GM23338 (cell line): ENCODE data around the gene UBE2K. TPM values are rescaled to one million over a fixed set of nuclear protein-coding genes. Genes with fewer than 3 reads are reported as not detected.

Experiments used
- ATAC-seq: fragments of 200-7000 bp; cut with Tn5 transposase; 3 replicates; pipeline ENCODE4 v1.9.1; 2020
- DNase-seq: peaks from one replicate; pipeline ENCODE4 v3.0.0-alpha.2; 2015; ENCODE audit warnings: low spot score
- H2AFZ ChIP-seq: fragments of 200-600 bp; sonication (generic); 2 replicates; pipeline ENCODE4 v1.8.0; 2016; ENCODE audit warnings: antibody characterized with exemption, mild to moderate bottlenecking, moderate library complexity
- H3F3A ChIP-seq: fragments of 200-600 bp; sonication (generic); replicated peaks from 2 replicates; pipeline ENCODE4 v1.8.0; 2017; ENCODE audit warnings: antibody characterized with exemption, mixed run types, low read depth
- H3K27ac ChIP-seq: fragments of 200-600 bp; sonication (generic); 2 replicates; pipeline ENCODE4 v1.6.1; 2016; ENCODE audit warnings: low read depth
- H3K27me3 ChIP-seq: fragments of 200-600 bp; sonication (generic); 2 replicates; pipeline ENCODE4 v1.8.0; 2016; ENCODE audit warnings: mild to moderate bottlenecking, mixed run types, moderate library complexity; ENCODE audit not compliant: insufficient read depth
- H3K36me3 ChIP-seq: fragments of 200-600 bp; sonication (generic); 2 replicates; pipeline ENCODE4 v1.8.0; 2016; ENCODE audit warnings: mild to moderate bottlenecking; ENCODE audit not compliant: insufficient read depth
- H3K4me1 ChIP-seq: fragments of 200-600 bp; sonication (generic); 2 replicates; pipeline ENCODE4 v1.8.0; 2016; ENCODE audit warnings: mild to moderate bottlenecking, moderate library complexity; ENCODE audit not compliant: insufficient read depth
- H3K4me2 ChIP-seq: fragments of 200-600 bp; sonication (generic); 2 replicates; pipeline ENCODE4 v1.7.1; 2017; ENCODE audit warnings: mixed run types
- H3K4me3 ChIP-seq: fragments of 200-600 bp; sonication (generic); 2 replicates; pipeline ENCODE4 v1.6.1; 2016; ENCODE audit warnings: mixed run types
- H3K79me2 ChIP-seq: fragments of 200-600 bp; sonication (generic); replicated peaks from 2 replicates; pipeline ENCODE4 v1.8.0; 2017; ENCODE audit warnings: mild to moderate bottlenecking; ENCODE audit not compliant: insufficient read depth
- H3K9me2 ChIP-seq: fragments of 200-600 bp; sonication (generic); 2 replicates; pipeline ENCODE4 v1.8.0; 2017; ENCODE audit not compliant: insufficient read depth
- H4K20me1 ChIP-seq: fragments of 200-600 bp; sonication (generic); replicated peaks from 2 replicates; pipeline ENCODE4 v1.8.0; 2017; ENCODE audit warnings: mild to moderate bottlenecking; ENCODE audit not compliant: insufficient read depth
- H3K27ac Mint-ChIP-seq: 2 replicates; pipeline ENCODE4 v1.8.0; 2020; ENCODE audit warnings: inconsistent platforms, mild to moderate bottlenecking, moderate library complexity, mixed read lengths
- H3K27me3 Mint-ChIP-seq: 3 replicates; pipeline ENCODE4 v1.8.0; 2022; ENCODE audit warnings: low read depth, mild to moderate bottlenecking, moderate library complexity, mixed read lengths, inconsistent platforms; ENCODE audit not compliant: insufficient read depth, poor library complexity
- H3K36me3 Mint-ChIP-seq: 3 replicates; pipeline ENCODE4 v1.8.0; 2021; ENCODE audit warnings: low read depth, mild to moderate bottlenecking, inconsistent platforms, moderate library complexity, mixed read lengths
- H3K4me1 Mint-ChIP-seq: 3 replicates; pipeline ENCODE4 v1.8.0; 2020; ENCODE audit warnings: mild to moderate bottlenecking, inconsistent platforms, mixed read lengths
- H3K4me3 Mint-ChIP-seq: 3 replicates; pipeline ENCODE4 v1.8.0; 2021; ENCODE audit warnings: moderate library complexity, mild to moderate bottlenecking, inconsistent platforms, mixed read lengths
- H3K9me3 Mint-ChIP-seq: 3 replicates; pipeline ENCODE4 v1.8.0; 2020; ENCODE audit warnings: moderate library complexity, mild to moderate bottlenecking, inconsistent platforms, mixed read lengths
- CREB1 ChIP-seq: fragments of 250-450 bp; sonication (Bioruptor Pico); IDR thresholded peaks from 2 replicates; pipeline ENCODE4 v1.5.0; 2020; ENCODE audit warnings: low read depth, mild to moderate bottlenecking, moderate library complexity
- JUNB ChIP-seq: IDR thresholded peaks from one replicate; pipeline ENCODE4 v1.6.1; 2016; ENCODE audit warnings: antibody characterized with exemption; ENCODE audit not compliant: unreplicated experiment
- NANOG ChIP-seq: IDR thresholded peaks from 2 replicates; pipeline ENCODE4 v1.6.1; 2016; ENCODE audit warnings: antibody characterized with exemption, borderline replicate concordance
- POLR2AphosphoS5 ChIP-seq: IDR thresholded peaks from 2 replicates; pipeline ENCODE4 v1.6.1; 2016; ENCODE audit warnings: antibody characterized with exemption, low read depth
- ZNF114 ChIP-seq: fragments of 250-450 bp; sonication (Bioruptor Pico); IDR thresholded peaks from 2 replicates; pipeline ENCODE4 v1.5.0; 2020; ENCODE audit warnings: mild to moderate bottlenecking, moderate library complexity
- polyA plus RNA-seq: library from polyadenylated mRNA; unstranded; fragments of >200 nt; fragmentation: Nextera tagmentation; extraction: Ambion mirVana; gene quantifications from 2 replicates; pipeline ENCODE4 v1.2.1, GENCODE V29; 2016
- total RNA-seq: library from RNA; depleted of rRNA; stranded (reverse); fragments of >200 nt; shearing (Covaris generic); gene quantifications from 2 replicates; pipeline ENCODE4 v1.2.3, GENCODE V29; 2014
- TF ChIP-seq, protein P1 (sequence below), 2 experiments: fragments of 200-600 bp in 1 of 2; sonication (generic) in 1 of 2; conservative IDR thresholded peaks; 2 replicates each; pipeline versions ENCODE4 v1.5.1 to v1.6.1; 2016 to 2017; ENCODE audit warnings: antibody characterized with exemption in 2 of 2, low read depth in 2 of 2, mild to moderate bottlenecking in 2 of 2, moderate library complexity in 1 of 2
- TF ChIP-seq, protein P2 (sequence below): IDR thresholded peaks from one replicate; pipeline ENCODE4 v1.6.1; 2018; ENCODE audit warnings: antibody characterized with exemption; ENCODE audit not compliant: unreplicated experiment
- TF ChIP-seq, protein P3 (sequence below): fragments of 250-450 bp; sonication (Bioruptor Pico); IDR thresholded peaks from 2 replicates; pipeline ENCODE4 v1.5.0; 2020; ENCODE audit warnings: mild to moderate bottlenecking, moderate library complexity

UBE2K gene
- total and polyA plus RNA-seq, 2 experiments from 2014 or later: 97.7 to 207 TPM

DNA sequence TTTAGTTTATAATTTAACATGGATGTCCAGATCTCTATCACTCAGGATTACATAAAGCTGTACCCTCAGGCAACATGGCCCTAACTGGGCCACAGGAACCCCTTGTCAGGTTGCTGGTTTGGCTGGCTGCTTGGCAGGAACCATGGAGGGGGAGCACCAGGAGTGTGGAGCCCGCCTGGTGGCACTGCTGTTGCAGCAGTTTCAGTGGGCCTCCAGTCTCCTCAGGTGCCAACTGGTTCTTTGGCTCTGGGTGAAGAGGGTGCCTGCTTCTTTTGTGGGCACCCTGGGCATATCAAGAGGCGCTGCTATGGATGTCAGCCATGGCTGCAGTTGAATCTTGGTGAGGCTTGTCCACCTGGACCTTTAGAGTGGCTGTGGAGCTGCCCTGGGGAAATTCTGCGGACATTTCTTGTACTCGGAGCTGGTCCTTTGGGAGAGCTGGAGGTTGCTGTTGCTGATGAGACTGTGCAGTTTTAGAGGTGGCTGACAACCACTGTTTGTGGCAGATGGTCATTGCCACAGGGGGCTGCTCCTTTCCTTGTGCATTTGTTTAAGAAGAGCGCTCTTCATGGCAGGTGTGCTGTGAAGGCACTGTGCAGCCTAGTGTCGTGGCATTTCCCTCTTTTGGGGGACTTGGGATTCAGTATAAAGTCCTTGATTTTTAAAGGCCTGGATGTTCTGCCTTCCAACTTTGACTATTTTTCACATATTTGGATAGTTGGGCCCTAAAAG is 48.9 kb upstream of the UBE2K start (continued):
- no peak for TF ChIP-seq CREB1
- no peak for TF ChIP-seq ZNF114 (CRISPR knock-in tag)
- TF ChIP-seq JUNB: no peak
- TF ChIP-seq POLR2AphosphoS5: no peak
- no peak for TF ChIP-seq NANOG
- TF ChIP-seq, protein P1, sequence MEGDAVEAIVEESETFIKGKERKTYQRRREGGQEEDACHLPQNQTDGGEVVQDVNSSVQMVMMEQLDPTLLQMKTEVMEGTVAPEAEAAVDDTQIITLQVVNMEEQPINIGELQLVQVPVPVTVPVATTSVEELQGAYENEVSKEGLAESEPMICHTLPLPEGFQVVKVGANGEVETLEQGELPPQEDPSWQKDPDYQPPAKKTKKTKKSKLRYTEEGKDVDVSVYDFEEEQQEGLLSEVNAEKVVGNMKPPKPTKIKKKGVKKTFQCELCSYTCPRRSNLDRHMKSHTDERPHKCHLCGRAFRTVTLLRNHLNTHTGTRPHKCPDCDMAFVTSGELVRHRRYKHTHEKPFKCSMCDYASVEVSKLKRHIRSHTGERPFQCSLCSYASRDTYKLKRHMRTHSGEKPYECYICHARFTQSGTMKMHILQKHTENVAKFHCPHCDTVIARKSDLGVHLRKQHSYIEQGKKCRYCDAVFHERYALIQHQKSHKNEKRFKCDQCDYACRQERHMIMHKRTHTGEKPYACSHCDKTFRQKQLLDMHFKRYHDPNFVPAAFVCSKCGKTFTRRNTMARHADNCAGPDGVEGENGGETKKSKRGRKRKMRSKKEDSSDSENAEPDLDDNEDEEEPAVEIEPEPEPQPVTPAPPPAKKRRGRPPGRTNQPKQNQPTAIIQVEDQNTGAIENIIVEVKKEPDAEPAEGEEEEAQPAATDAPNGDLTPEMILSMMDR (conservative IDR thresholded peaks at IDR 0.05; ENCODE audit: low read depth in 2 of 2): no peak; a peak in 1 of 4 replicates

DNA sequence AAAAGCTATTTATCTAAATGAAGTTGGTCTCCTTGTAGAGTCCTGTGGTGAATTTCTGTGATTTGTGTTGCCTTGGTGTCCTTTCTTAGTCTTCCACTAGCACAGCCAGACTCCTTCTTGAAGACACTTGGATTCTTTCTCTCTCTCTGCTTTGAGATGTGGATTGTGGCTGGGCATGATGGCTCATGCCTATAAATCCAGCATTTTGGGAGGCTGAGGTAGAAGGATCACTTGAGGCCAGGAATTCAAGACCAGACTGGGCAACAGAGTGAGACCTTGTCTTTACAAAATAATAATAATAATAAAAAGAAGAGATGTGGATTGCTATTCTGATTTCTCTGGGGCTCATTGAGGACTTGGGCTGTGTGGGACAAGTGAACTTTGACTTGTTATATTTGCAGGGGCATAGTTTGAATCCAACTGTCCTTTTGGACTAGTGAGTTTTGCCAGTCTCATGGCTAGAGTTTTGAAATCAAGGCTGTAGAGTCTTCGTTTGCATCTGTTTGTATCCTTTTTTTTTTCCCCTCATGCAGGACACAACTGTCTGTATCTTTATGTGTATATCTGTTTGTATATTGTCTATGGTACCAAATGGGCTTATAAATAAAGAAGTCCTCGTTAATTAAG is 48.2 kb upstream of the UBE2K start:
- no peak overlapping the region for H2AFZ ChIP-seq
- H3K27me3 Mint-ChIP-seq: no peaks in the 10 kb centered on the region
- H3K27ac Mint-ChIP-seq: no peak overlapping the region; the same call in 1 of the 2 replicates
- H3K27ac ChIP-seq: no peak overlapping the region
- no peaks in the 10 kb centered on the region for H3K9me2 ChIP-seq
- peaks cover 6% of the 10 kb centered on the region; the same call in 2 of the 3 replicates for H3K36me3 Mint-ChIP-seq
- H3K9me3 Mint-ChIP-seq: no peaks in the 10 kb centered on the region
- TF ChIP-seq CREB1: no peak
- no peak for TF ChIP-seq JUNB
- TF ChIP-seq, protein P2, sequence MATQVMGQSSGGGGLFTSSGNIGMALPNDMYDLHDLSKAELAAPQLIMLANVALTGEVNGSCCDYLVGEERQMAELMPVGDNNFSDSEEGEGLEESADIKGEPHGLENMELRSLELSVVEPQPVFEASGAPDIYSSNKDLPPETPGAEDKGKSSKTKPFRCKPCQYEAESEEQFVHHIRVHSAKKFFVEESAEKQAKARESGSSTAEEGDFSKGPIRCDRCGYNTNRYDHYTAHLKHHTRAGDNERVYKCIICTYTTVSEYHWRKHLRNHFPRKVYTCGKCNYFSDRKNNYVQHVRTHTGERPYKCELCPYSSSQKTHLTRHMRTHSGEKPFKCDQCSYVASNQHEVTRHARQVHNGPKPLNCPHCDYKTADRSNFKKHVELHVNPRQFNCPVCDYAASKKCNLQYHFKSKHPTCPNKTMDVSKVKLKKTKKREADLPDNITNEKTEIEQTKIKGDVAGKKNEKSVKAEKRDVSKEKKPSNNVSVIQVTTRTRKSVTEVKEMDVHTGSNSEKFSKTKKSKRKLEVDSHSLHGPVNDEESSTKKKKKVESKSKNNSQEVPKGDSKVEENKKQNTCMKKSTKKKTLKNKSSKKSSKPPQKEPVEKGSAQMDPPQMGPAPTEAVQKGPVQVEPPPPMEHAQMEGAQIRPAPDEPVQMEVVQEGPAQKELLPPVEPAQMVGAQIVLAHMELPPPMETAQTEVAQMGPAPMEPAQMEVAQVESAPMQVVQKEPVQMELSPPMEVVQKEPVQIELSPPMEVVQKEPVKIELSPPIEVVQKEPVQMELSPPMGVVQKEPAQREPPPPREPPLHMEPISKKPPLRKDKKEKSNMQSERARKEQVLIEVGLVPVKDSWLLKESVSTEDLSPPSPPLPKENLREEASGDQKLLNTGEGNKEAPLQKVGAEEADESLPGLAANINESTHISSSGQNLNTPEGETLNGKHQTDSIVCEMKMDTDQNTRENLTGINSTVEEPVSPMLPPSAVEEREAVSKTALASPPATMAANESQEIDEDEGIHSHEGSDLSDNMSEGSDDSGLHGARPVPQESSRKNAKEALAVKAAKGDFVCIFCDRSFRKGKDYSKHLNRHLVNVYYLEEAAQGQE: no peak
- TF ChIP-seq, protein P3, sequence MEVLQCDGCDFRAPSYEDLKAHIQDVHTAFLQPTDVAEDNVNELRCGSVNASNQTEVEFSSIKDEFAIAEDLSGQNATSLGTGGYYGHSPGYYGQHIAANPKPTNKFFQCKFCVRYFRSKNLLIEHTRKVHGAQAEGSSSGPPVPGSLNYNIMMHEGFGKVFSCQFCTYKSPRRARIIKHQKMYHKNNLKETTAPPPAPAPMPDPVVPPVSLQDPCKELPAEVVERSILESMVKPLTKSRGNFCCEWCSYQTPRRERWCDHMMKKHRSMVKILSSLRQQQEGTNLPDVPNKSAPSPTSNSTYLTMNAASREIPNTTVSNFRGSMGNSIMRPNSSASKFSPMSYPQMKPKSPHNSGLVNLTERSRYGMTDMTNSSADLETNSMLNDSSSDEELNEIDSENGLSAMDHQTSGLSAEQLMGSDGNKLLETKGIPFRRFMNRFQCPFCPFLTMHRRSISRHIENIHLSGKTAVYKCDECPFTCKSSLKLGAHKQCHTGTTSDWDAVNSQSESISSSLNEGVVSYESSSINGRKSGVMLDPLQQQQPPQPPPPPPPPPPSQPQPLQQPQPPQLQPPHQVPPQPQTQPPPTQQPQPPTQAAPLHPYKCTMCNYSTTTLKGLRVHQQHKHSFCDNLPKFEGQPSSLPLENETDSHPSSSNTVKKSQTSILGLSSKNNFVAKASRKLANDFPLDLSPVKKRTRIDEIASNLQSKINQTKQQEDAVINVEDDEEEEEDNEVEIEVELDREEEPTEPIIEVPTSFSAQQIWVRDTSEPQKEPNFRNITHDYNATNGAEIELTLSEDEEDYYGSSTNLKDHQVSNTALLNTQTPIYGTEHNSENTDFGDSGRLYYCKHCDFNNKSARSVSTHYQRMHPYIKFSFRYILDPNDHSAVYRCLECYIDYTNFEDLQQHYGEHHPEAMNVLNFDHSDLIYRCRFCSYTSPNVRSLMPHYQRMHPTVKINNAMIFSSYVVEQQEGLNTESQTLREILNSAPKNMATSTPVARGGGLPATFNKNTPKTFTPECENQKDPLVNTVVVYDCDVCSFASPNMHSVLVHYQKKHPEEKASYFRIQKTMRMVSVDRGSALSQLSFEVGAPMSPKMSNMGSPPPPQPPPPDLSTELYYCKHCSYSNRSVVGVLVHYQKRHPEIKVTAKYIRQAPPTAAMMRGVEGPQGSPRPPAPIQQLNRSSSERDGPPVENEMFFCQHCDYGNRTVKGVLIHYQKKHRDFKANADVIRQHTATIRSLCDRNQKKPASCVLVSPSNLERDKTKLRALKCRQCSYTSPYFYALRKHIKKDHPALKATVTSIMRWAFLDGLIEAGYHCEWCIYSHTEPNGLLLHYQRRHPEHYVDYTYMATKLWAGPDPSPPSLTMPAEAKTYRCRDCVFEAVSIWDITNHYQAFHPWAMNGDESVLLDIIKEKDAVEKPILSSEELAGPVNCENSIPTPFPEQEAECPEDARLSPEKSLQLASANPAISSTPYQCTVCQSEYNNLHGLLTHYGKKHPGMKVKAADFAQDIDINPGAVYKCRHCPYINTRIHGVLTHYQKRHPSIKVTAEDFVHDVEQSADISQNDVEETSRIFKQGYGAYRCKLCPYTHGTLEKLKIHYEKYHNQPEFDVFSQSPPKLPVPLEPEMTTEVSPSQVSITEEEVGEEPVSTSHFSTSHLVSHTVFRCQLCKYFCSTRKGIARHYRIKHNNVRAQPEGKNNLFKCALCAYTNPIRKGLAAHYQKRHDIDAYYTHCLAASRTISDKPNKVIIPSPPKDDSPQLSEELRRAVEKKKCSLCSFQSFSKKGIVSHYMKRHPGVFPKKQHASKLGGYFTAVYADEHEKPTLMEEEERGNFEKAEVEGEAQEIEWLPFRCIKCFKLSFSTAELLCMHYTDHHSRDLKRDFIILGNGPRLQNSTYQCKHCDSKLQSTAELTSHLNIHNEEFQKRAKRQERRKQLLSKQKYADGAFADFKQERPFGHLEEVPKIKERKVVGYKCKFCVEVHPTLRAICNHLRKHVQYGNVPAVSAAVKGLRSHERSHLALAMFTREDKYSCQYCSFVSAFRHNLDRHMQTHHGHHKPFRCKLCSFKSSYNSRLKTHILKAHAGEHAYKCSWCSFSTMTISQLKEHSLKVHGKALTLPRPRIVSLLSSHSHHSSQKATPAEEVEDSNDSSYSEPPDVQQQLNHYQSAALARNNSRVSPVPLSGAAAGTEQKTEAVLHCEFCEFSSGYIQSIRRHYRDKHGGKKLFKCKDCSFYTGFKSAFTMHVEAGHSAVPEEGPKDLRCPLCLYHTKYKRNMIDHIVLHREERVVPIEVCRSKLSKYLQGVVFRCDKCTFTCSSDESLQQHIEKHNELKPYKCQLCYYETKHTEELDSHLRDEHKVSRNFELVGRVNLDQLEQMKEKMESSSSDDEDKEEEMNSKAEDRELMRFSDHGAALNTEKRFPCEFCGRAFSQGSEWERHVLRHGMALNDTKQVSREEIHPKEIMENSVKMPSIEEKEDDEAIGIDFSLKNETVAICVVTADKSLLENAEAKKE (CRISPR knock-in tag): no peak
- no peak for TF ChIP-seq ZNF114 (CRISPR knock-in tag)
- no peak for TF ChIP-seq POLR2AphosphoS5
- H3K4me1 ChIP-seq: no peaks in the 10 kb centered on the region
- no peaks in the 10 kb centered on the region for H3K4me1 Mint-ChIP-seq
- DNase-seq: no peak
- no peak overlapping the region for H3K4me3 ChIP-seq
- no peaks in the 10 kb centered on the region for H3F3A ChIP-seq
- H3K4me3 Mint-ChIP-seq: no peak overlapping the region
- H3K27me3 ChIP-seq: no peaks in the 10 kb centered on the region
- ATAC-seq: no peak
- H3K4me2 ChIP-seq: no peak overlapping the region
- no peaks in the 10 kb centered on the region for H4K20me1 ChIP-seq
- H3K79me2 ChIP-seq: no peaks in the 10 kb centered on the region
- H3K36me3 ChIP-seq: no peaks in the 10 kb centered on the region
